GM10248 (cell line): ENCODE results near the gene MYBBP1A.
"Not testable (repeated sequence)": the region's sequence is repeated elsewhere in the genome, so short reads cannot be mapped to it uniquely, and the experiment has no call there.

Experiments
- CTCF ChIA-PET: fragments of 300-600 bp; sonication (Branson Sonifier 250); formaldehyde crosslinking; extraction: SDS; loops from one replicate; lab custom pipeline; 2021; ENCODE audit warnings: antibody characterized with exemption; lab: Yijun Ruan, JAX
- POLR2A ChIA-PET: fragments of 350-650 bp; sonication (Branson Sonifier 250); formaldehyde crosslinking; extraction: SDS; loops from one replicate; lab custom pipeline; 2020; ENCODE audit warnings: antibody characterized with exemption; lab: Yijun Ruan, JAX
- DNase-seq: peaks from one replicate; pipeline ENCODE4 v3.0.0; 2012; ENCODE audit errors: extremely low spot score
- CTCF ChIP-seq: IDR thresholded peaks from 2 replicates; pipeline ENCODE4 v1.5.1; 2012; ENCODE audit warnings: mild to moderate bottlenecking, low read depth; ENCODE audit errors: extremely low read depth, missing control alignments, control extremely low read depth

The MYBBP1A gene

GRCh38 chr17:4599505-4600281 is 44.5 kb upstream of the MYBBP1A start:
- DNase-seq, result no peak
- ChIA-PET CTCF (interaction anchor here (2.6 to 4.5 kb wide), 2 partner anchors 9 to 33 kb away, joined by 7 to 18 read pairs; no protein-coding TSS in a partner anchor), POLR2A (no interaction called here)
- no peak for TF ChIP-seq CTCF

GRCh38 chr17:4598776-4599504 is 43.8 kb upstream of the MYBBP1A start:
- TF ChIP-seq CTCF, result no peak
- CTCF ChIA-PET, result interaction anchor here (1.9 to 4.5 kb wide), 3 partner anchors 8 to 32 kb away, joined by 4 to 18 read pairs (median 7); no protein-coding TSS in a partner anchor
- no peak for DNase-seq
- POLR2A ChIA-PET, result no interaction called here

GRCh38 chr17:4597975-4598374 is 42.8 kb upstream of the MYBBP1A start:
- ChIA-PET CTCF (interaction anchor here (1.9 to 4.5 kb wide), 3 partner anchors 9 to 31 kb away, joined by 4 to 18 read pairs (median 7); no protein-coding TSS in a partner anchor), POLR2A (no interaction called here)
- TF ChIP-seq CTCF, result no peak
- no peak for DNase-seq

- ChIA-PET POLR2A (no interaction called here), CTCF (interaction anchor here (0.8 to 4.5 kb wide), 4 partner anchors 10 to 397 kb away, joined by 3 to 18 read pairs (median 4); no protein-coding TSS in a partner anchor)
These were observed 41.6 kb upstream of the MYBBP1A start for GRCh38 chr17:4596636-4597380.

GRCh38 chr17:4595685-4596342 is 40.6 kb upstream of the MYBBP1A start:
- DNase-seq, POLR2A ChIA-PET: not testable (repeated sequence)
- CTCF ChIA-PET, result interaction anchor here (4.5 kb wide), 1 partner anchor 29 kb away, joined by 18 read pairs; no protein-coding TSS in a partner anchor

More at GRCh38 chr17:4596636-4597380, 41.6 kb upstream of the MYBBP1A start:
- TF ChIP-seq CTCF, result no peak
- no peak for DNase-seq

- peak; percentile 66 for DNase-seq
- CTCF ChIA-PET, result interaction anchor here (1.0 to 4.5 kb wide), 2 partner anchors 11 to 28 kb away, joined by 3 to 18 read pairs; no protein-coding TSS in a partner anchor
- peak; percentile 25 for TF ChIP-seq CTCF
- POLR2A ChIA-PET, result no interaction called here
These were observed 39.9 kb upstream of the MYBBP1A start for GRCh38 chr17:4594931-4595684.
